K562 (cell line): ENCODE measurements around the gene PIK3AP1. TPM values are rescaled to one million over a fixed set of nuclear protein-coding genes. Genes with fewer than 3 reads are reported as not detected.

Source experiments
- ATAC-seq: fragments of 200-7000 bp; cut with Tn5 transposase; 3 replicates; pipeline ENCODE4 v1.9.1; 2020; ENCODE audit warnings: moderate library complexity
- BruUV-seq: library from RNA; stranded (reverse); fragments of 400-500 nt; replicated peaks from 2 replicates; lab custom pipeline; 2021; lab: Mats Ljungman, UMichigan
- CTCF ChIA-PET: fragments of 300-600 bp; formaldehyde crosslinking; extraction: SDS; loops from one replicate; lab custom pipeline; 2021; ENCODE audit warnings: low intra/inter-chr PET ratio; lab: Yijun Ruan, JAX
- POLR2A ChIA-PET: fragments of 300-600, 350-650 bp; sonication (Branson Sonifier 250); formaldehyde crosslinking; extraction: SDS; loops from one replicate; lab custom pipeline; 2021; ENCODE audit warnings: antibody characterized with exemption, inconsistent platforms; lab: Yijun Ruan, JAX
- DNase-seq, 4 experiments: peaks; one replicate each; pipeline versions ENCODE4 v3.0.0 to v3.0.0-alpha.2; 2011 to 2018; ENCODE audit warnings: low spot score in 3 of 4, mixed read lengths in 3 of 4; ENCODE audit errors: extremely low read depth in 1 of 4
- FAIRE-seq: peaks from 2 replicates; lab custom pipeline; 2011; peaks lifted over from hg19 to GRCh38; lab: Jason Lieb, UNC
- H2AFZ ChIP-seq: 2 replicates; pipeline ENCODE4 v1.6.0; 2011; ENCODE audit warnings: low read depth, low read length, control low read depth, inconsistent platforms
- H3K27ac ChIP-seq: fragments of 200-600 bp; 3 replicates; pipeline ENCODE4 v1.8.0; 2011; ENCODE audit warnings: low read depth, mild to moderate bottlenecking, control low read depth, inconsistent platforms, low read length, moderate library complexity, mixed read lengths; ENCODE audit errors: extremely low read depth
- H3K27me3 ChIP-seq, 2 experiments: fragments of 300-600 bp in 1 of 2; 2 replicates in 1 of 2; 3 replicates in 1 of 2; pipeline versions ENCODE4 v1.6.0 to v1.8.0; 2011; ENCODE audit warnings: inconsistent platforms in 2 of 2, low read length in 2 of 2, mild to moderate bottlenecking in 1 of 2, mixed read lengths in 1 of 2, moderate library complexity in 1 of 2; ENCODE audit not compliant: control insufficient read depth in 2 of 2, insufficient read depth in 2 of 2
- H3K36me3 ChIP-seq: fragments of 300-600 bp; 3 replicates; pipeline ENCODE4 v1.8.0; 2011; ENCODE audit warnings: mild to moderate bottlenecking, low read length, inconsistent platforms; ENCODE audit not compliant: control insufficient read depth, insufficient read depth
- H3K4me1 ChIP-seq, 2 experiments: fragments of 200-600 bp in 1 of 2; replicated peaks in 1 of 2; 2 replicates in 1 of 2; 3 replicates in 1 of 2; pipeline versions ENCODE4 v1.5.1 to v1.8.0; 2011; ENCODE audit warnings: inconsistent platforms in 2 of 2, low read length in 2 of 2, mild to moderate bottlenecking in 1 of 2, mixed read lengths in 1 of 2, moderate library complexity in 1 of 2; ENCODE audit not compliant: control insufficient read depth in 2 of 2, insufficient read depth in 2 of 2
- H3K4me2 ChIP-seq: 2 replicates; pipeline ENCODE4 v1.6.1; 2011; ENCODE audit warnings: low read length, control low read depth, inconsistent platforms, mixed read lengths; ENCODE audit not compliant: insufficient read depth
- H3K4me3 ChIP-seq: fragments of 200-600 bp; sonication (generic), shearing (Covaris generic); 2 replicates; pipeline ENCODE4 v1.5.1; 2016; ENCODE audit warnings: control low read depth, inconsistent platforms
- H3K79me2 ChIP-seq: fragments of 200-600 bp; 3 replicates; pipeline ENCODE4 v1.8.0; 2011; ENCODE audit warnings: low read length, inconsistent platforms; ENCODE audit not compliant: control insufficient read depth, insufficient read depth
- H3K9ac ChIP-seq, 2 experiments: 2 replicates each; pipeline versions ENCODE4 v1.6.0 to v1.6.1; 2011; ENCODE audit warnings: low read depth in 2 of 2, low read length in 2 of 2, control low read depth in 1 of 2, inconsistent platforms in 1 of 2, mild to moderate bottlenecking in 1 of 2, mixed read lengths in 1 of 2; ENCODE audit not compliant: insufficient read depth in 1 of 2
- H3K9me1 ChIP-seq: one replicate; pipeline ENCODE4 v1.6.0; 2011; ENCODE audit warnings: inconsistent platforms, mild to moderate bottlenecking, low read length, moderate library complexity; ENCODE audit not compliant: control insufficient read depth, insufficient read depth
- H3K9me3 ChIP-seq: replicated peaks from 2 replicates; pipeline ENCODE4 v1.5.1; 2011; ENCODE audit warnings: low read depth, low read length, inconsistent platforms; ENCODE audit not compliant: control insufficient read depth, insufficient read depth
- H4K20me1 ChIP-seq: replicated peaks from 2 replicates; pipeline ENCODE4 v1.6.1; 2011; ENCODE audit warnings: low read length, inconsistent platforms, mixed read lengths; ENCODE audit not compliant: control insufficient read depth, insufficient read depth
- FOSL1 ChIP-seq: fragments of 200-800 bp; sonication (Bioruptor generic); conservative IDR thresholded peaks from 2 replicates; pipeline ENCODE4 v1.6.1; 2016; ENCODE audit warnings: missing genetic modification characterization, missing compliant biosample characterization
- JUND ChIP-seq, 2 experiments: IDR thresholded peaks; 2 replicates in 1 of 2; 3 replicates in 1 of 2; pipeline ENCODE4 v1.6.1; 2011; ENCODE audit warnings: borderline replicate concordance in 2 of 2, low read depth in 2 of 2, low read length in 2 of 2, improper control_type of control experiment in 1 of 2, missing biosample characterization in 1 of 2, missing genetic modification characterization in 1 of 2, missing genetic modification reagents in 1 of 2
- NCOR1 ChIP-seq: fragments of 450-650 bp; IDR thresholded peaks from 2 replicates; pipeline ENCODE4 v1.6.1; 2016; ENCODE audit warnings: mild to moderate bottlenecking, moderate library complexity
- WGBS: fragments of 100-300 bp; shearing (Covaris generic); methylation state at CpG from one replicate; pipeline ENCODE4 v1.1.6; 2016; ENCODE audit warnings: low coverage, mixed read lengths; ENCODE audit not compliant: insufficient coverage; ENCODE audit errors: missing lambda C conversion rate; 5-methylcytosine and 5-hydroxymethylcytosine counted together
- in situ Hi-C: fragments of 300-500 bp; cut with MboI; formaldehyde crosslinking; loops from 4 replicates; pipeline ENCODE4 v1.15.0; 2018; ENCODE audit warnings: inconsistent platforms, mixed read lengths
- intact Hi-C: fragments of 100-400 bp; cut with micrococcal nuclease; formaldehyde crosslinking; loops from 2 replicates; pipeline ENCODE4 v1.14.2; 2022
- polyA plus RNA-seq, 8 experiments: library from polyadenylated mRNA; depleted of rRNA in 4 of 8; stranded (reverse) in 5 of 8; unstranded in 3 of 8; fragments of >200 nt; fragmentation: Nextera tagmentation in 2 of 8; fragmentation: Illumina TruSeq in 1 of 8; extraction: Ambion mirVana in 2 of 8; extraction: Trizol in 1 of 8; gene quantifications; 2 replicates each; pipeline versions ENCODE4 v1.2.1 to v1.2.3, GENCODE V29; 2011 to 2014; ENCODE audit warnings: inconsistent platforms in 1 of 8, missing spikeins in 1 of 8
- total RNA-seq, 7 experiments: library from RNA; depleted of rRNA in 6 of 7; stranded (reverse); fragments of >200 nt in 6 of 7; fragmentation: Illumina TruSeq in 2 of 7; extraction: Trizol in 2 of 7; gene quantifications; 2 replicates each; pipeline versions ENCODE4 v1.2.1 to v1.2.3, GENCODE V29; 2011 to 2021; ENCODE audit warnings: low replicate concordance in 1 of 7
- TF ChIP-seq, protein P1 (sequence below): fragments of 450-650 bp; IDR thresholded peaks from 2 replicates; pipeline ENCODE4 v1.6.1; 2017; ENCODE audit warnings: mild to moderate bottlenecking, moderate library complexity
- TF ChIP-seq, protein P2 (sequence below), 2 experiments: fragments of 450-650 bp in 1 of 2; sonication (generic) in 1 of 2; formaldehyde crosslinking in 1 of 2; IDR thresholded peaks in 1 of 2; conservative IDR thresholded peaks in 1 of 2; 2 replicates each; pipeline versions ENCODE4 v1.6.1 to v1.8.1; 2016 to 2023; ENCODE audit warnings: mild to moderate bottlenecking in 2 of 2, moderate library complexity in 2 of 2, inconsistent platforms in 1 of 2, missing genetic modification reagents in 1 of 2
- TF ChIP-seq, protein P3 (sequence below): fragments of 450-650 bp; IDR thresholded peaks from 2 replicates; pipeline ENCODE4 v1.6.1; 2018; ENCODE audit not compliant: partially characterized antibody

PIK3AP1 gene
- total and polyA plus RNA-seq, 9 of the 15 experiments (the other 6 are each of a cell fraction or from before 2014, with no cell fraction given), result 0.20 to 2.4 (median 1.4) TPM

DNA sequence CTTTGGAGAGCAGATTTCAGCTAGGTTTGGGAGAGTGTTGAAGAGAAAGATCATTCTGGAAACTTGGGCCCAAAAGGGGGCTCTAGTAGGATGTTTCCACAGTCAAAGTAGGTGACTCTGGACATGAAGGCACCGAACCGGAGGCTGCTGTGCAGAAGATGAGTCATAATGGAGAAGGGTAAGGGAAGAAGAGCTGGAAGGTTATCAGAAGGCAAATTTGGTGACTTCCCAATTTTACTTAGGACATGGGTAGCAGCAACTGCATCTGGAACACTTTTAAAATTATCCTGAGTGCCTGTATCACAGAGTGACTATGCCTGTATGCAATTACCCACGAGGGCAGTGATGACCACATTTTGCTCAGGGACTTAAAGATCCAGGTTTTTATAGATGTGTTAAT, 38.8 kb downstream of the PIK3AP1 start:
- Histone ChIP-seq H3K79me2 (no peaks in the 10 kb centered on the region), H2AFZ (peak overlapping the region; percentile 45; the same call in 1 of the 2 replicates), H3K9ac (no peak overlapping the region), H3K9me3 (no peaks in the 10 kb centered on the region), H3K36me3 (no peaks in the 10 kb centered on the region), H4K20me1 (no peaks in the 10 kb centered on the region), H3K4me3 (no peak overlapping the region), H3K4me2 (no peak overlapping the region), H3K9me1 (no peaks in the 10 kb centered on the region), H3K27me3 (no peaks in the 10 kb centered on the region), H3K27ac (no peak overlapping the region), H3K4me1 (peaks cover 3 to 14% of the 10 kb centered on the region in 2 experiments; a peak in 2 of 5 replicates)
- BruUV-seq, result no TSS peak
- intact Hi-C loops, result no loop called here
- CTCF ChIA-PET, result no interaction called here
- TF ChIP-seq, protein P1, sequence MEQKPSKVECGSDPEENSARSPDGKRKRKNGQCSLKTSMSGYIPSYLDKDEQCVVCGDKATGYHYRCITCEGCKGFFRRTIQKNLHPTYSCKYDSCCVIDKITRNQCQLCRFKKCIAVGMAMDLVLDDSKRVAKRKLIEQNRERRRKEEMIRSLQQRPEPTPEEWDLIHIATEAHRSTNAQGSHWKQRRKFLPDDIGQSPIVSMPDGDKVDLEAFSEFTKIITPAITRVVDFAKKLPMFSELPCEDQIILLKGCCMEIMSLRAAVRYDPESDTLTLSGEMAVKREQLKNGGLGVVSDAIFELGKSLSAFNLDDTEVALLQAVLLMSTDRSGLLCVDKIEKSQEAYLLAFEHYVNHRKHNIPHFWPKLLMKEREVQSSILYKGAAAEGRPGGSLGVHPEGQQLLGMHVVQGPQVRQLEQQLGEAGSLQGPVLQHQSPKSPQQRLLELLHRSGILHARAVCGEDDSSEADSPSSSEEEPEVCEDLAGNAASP, result no peak
- TF ChIP-seq JUND (IDR thresholded peaks at IDR 0.05; ENCODE audit: borderline replicate concordance, low read depth, low read length) (peak; percentile 70; the same call in 1 of the 2 replicates), JUND (tag; IDR thresholded peaks at IDR 0.05; ENCODE audit: borderline replicate concordance, low read depth, low read length) (peak; percentile 75; the same call in 1 of the 3 replicates), NCOR1 (no peak), FOSL1 (tag) (peak; percentile 61; the same call in 1 of the 2 replicates)
- TF ChIP-seq, protein P2, sequence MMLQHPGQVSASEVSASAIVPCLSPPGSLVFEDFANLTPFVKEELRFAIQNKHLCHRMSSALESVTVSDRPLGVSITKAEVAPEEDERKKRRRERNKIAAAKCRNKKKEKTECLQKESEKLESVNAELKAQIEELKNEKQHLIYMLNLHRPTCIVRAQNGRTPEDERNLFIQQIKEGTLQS (IDR thresholded peaks at IDR 0.05), result peak; percentile 61; the same call in 1 of the 2 replicates
- TF ChIP-seq, protein P2 (CRISPR knock-in tag; conservative IDR thresholded peaks at IDR 0.05), result no peak
- TF ChIP-seq, protein P3, sequence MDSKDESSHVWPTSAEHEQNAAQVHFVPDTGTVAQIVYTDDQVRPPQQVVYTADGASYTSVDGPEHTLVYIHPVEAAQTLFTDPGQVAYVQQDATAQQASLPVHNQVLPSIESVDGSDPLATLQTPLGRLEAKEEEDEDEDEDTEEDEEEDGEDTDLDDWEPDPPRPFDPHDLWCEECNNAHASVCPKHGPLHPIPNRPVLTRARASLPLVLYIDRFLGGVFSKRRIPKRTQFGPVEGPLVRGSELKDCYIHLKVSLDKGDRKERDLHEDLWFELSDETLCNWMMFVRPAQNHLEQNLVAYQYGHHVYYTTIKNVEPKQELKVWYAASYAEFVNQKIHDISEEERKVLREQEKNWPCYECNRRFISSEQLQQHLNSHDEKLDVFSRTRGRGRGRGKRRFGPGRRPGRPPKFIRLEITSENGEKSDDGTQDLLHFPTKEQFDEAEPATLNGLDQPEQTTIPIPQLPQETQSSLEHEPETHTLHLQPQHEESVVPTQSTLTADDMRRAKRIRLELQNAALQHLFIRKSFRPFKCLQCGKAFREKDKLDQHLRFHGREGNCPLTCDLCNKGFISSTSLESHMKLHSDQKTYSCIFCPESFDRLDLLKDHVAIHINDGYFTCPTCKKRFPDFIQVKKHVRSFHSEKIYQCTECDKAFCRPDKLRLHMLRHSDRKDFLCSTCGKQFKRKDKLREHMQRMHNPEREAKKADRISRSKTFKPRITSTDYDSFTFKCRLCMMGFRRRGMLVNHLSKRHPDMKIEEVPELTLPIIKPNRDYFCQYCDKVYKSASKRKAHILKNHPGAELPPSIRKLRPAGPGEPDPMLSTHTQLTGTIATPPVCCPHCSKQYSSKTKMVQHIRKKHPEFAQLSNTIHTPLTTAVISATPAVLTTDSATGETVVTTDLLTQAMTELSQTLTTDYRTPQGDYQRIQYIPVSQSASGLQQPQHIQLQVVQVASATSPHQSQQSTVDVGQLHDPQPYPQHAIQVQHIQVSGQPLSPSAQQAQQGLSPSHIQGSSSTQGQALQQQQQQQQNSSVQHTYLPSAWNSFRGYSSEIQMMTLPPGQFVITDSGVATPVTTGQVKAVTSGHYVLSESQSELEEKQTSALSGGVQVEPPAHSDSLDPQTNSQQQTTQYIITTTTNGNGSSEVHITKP, result no peak
- 0% methylated on average over 2 of the region's 3 CpGs for WGBS
- DNase-seq (no peak), ATAC-seq (no peak), FAIRE-seq (no peak)
- in situ Hi-C loops, result no loop called here
- POLR2A ChIA-PET, result no interaction called here
